GM18505 (cell line): ENCODE measurements around the gene NUP62.
A peak's percentile ranks its signal among the peaks of the same experiment; 100 is the strongest.

Experiments used
- ATAC-seq: cut with Tn5 transposase; IDR thresholded peaks from one replicate; pipeline ENCODE4 v1.9.1; 2021; ENCODE audit not compliant: unreplicated experiment
- POLR2A ChIP-seq: IDR thresholded peaks from 4 replicates; pipeline ENCODE4 v1.6.1; 2011; ENCODE audit warnings: borderline replicate concordance; ENCODE audit not compliant: insufficient read depth, insufficient read length; ENCODE audit errors: extremely low read depth

NUP62 gene

GRCh38 chr19:49872245-49873128, 56.8 kb downstream of the NUP62 start:
- no peak for ATAC-seq
- no peak for TF ChIP-seq POLR2A

DNA sequence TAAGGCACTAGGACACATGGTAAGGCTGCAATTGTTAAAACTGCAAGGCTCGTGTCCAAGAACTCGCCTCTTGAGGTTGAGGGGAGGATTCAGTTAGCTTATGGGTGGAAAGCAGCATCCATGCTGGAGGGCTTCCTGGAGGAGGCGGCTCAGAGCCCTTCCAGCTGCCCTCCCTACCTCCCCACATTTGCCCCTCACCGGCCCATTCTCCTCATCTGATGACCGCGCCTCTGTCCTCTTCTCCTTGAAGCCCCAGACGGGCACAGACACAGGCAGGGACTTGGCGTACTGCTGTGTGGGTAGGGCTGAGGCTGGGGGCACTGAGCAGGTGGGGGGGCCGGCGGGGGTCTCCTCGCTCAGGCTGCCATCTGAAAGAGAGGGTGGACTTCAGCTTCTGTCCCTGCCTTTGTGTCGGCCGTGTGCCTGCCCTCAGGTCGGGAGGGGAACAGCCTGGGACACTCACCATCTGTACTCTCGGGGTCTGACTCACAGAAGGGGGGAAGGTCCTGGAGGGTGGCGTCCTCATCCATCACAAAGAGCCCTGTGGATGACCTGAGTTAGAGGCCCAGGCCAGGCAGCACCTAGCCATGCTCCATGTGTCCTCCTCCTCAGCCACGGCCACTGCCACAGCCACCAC, 57.8 kb downstream of the NUP62 start:
- no peak for TF ChIP-seq POLR2A
- no peak for ATAC-seq

DNA sequence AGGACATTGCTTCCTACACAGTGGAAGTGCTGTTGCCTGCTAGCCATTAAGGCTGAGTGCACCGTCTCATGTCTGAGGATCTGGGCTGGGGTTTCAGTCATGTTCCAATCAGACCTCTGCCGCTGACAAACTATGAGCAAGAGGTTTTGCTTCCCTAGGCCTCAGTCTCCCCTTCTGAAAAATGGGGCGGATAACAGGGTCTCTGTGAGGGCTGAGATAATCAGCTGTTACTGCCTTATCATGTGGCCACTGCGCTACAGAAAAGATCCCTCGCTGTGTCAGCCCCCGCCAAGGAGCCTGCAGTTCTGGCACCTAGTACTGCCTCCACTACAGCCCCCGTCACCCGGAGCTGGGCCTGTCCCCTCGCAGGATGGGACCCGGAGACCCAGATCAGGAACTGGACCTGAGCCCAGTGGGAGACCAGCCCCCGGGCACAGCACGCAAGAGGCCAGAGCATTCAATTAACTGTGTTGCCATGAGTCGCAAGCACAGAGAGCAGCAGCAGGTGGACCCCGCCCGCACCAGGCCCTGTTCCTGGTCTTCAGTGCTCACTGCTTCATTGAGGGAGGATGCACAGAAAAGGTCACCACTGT, 58.9 kb downstream of the NUP62 start:
- TF ChIP-seq POLR2A: no peak
- ATAC-seq: no peak

- ATAC-seq: peak; percentile 50
- TF ChIP-seq POLR2A: peak; percentile 63
These were observed 59.6 kb downstream of the NUP62 start for GRCh38 chr19:49869484-49870308.

DNA sequence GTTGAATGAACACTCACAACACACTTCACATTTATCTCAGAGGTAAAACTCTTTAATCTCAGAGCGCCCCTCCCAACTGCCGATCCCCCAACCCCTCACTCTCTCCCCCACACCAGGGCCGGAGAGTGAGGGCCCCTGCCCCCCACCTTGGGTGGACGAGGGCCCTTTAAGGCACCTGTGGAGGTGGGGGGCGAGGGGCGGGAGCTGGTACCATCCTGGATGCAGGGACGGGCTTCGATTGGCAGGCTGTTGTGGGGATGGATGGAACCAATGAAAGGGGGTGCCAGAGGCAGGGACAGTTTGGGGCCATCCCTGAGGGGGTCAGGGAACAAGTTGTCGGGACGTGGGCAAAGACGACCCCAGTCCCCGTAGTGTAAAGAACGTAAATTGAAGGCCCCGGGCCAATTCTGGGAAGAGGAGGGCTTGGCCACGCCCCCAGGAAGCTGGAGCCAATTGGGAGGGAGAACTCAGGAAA, 60.3 kb downstream of the NUP62 start:
- no peak for TF ChIP-seq POLR2A
- ATAC-seq: peak; percentile 6

DNA sequence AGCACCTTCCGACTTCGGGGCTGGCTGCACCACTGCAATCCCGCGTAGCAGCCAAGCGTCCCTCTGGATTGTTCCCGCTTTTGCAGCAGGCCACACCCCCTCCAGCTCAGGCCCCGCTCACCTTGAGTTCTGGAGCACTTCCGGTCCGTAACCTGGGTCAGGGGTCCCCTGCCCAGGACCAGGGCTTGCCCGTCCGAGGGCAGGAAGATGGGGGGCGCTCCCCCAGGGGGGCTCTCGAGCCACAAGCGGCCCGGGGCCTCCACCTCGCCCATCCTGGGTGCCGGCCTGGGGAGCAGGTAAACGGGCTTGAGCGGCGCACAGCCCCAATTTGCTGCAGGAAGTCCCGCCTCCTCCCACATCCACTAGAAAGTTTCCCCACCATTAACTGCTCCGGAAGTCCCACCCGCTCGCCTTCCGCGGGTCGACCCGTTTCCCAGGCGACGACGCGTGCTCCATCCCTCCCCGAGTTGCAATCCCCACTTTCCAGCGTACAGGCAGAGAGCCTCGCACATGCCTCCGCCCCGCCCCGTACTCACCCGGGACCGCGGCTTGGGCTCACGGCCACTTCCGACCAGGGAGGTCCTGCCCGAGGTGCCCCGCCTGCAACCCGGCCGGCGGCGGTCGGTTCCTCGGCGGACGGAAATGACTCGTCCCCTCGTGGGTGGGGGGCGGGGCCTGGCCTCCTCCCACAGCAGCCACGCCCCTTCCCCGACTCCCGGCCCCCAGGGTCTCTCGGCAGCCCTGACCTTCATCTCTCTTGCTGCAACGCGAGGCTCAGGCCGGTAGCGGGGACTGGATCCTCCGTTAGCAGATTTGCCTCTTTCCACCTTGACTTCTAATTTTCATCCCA, 62.1 kb downstream of the NUP62 start, which contains the start of gene PNKP:
Gene PNKP, minus strand, starts transcription at position 644 of the 850 bp plus-strand sequence. Its CDS starts 372 bp downstream, at position 272.
- ATAC-seq: peak; percentile 43

GRCh38 chr19:49864890-49865289, 64.4 kb downstream of the NUP62 start:
- TF ChIP-seq POLR2A: no peak
- no peak for ATAC-seq

More for the DNA sequence above, 62.1 kb downstream of the NUP62 start, which contains the start of gene PNKP:
- peak; percentile 79 for TF ChIP-seq POLR2A

DNA sequence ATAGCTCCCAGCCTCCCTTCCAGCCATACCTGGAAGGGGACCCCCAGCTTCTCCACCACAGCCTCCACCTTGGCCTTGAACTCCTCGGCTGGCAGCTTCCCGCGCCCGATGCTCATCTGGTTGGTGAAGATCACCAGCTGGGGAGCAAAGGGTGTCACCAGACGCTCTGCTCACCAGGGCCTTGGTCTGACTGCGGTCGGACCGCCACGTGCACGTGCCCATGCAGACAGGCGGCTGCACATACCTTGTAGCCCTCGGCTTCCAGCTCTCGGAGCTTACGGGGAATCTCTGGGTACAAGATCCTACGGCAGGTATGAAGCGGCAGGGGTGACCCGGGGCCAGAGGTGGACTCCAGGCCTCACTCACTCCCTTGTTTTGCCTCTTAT, 65.4 kb downstream of the NUP62 start:
- TF ChIP-seq POLR2A: no peak
- no peak for ATAC-seq

DNA sequence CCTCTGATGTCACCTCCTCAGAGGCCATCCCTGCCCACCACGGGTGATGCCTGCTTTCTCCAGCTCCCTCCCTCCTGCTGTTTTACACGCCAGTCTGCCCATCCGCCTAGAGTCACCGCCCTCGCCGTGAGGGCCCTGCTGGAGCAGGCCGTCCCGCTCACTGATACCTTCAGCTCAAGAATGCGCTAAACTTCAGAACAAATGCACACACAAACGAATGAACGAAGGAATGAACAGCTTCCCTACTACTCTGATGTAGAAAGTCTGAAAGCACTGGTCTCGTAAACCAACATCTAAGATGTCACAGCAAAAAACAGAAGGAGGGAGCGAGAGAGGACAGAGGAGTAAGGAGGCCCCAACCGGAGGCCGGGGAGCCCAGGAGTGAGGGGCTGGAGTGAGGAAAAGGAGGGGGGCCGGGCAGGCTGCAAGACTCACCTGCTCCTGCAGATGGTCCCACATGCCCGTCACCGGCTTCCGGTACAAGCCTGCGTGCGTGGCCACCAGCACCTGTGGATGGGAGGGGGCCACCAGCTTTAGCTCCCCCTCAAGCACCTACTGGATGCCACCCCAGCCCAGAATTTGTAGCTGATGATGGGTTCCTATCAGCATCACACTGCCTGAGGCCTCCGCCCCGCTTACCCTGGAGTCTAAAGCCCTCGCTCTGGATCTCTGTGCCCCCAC, 65.9 kb downstream of the NUP62 start:
- no peak for TF ChIP-seq POLR2A
- ATAC-seq: no peak

- ATAC-seq: no peak
- no peak for TF ChIP-seq POLR2A
These were observed 66.7 kb downstream of the NUP62 start for GRCh38 chr19:49862391-49863253.

GRCh38 chr19:49861541-49862378, 67.5 kb downstream of the NUP62 start:
- TF ChIP-seq POLR2A: no peak
- ATAC-seq: no peak
